NCI-H1105 treated with DMSO at 0.1 percent for 48 hours (cell line): ENCODE measurements around the gene NR6A1.

ENCODE experiments used
- DNase-seq: peaks from one replicate; lab custom pipeline; 2025; lab: John Stamatoyannopoulos, UW

The NR6A1 gene

GRCh38 chr9:124526174-124526573 is 244.9 kb downstream of the NR6A1 start:
- no peak for DNase-seq

DNA sequence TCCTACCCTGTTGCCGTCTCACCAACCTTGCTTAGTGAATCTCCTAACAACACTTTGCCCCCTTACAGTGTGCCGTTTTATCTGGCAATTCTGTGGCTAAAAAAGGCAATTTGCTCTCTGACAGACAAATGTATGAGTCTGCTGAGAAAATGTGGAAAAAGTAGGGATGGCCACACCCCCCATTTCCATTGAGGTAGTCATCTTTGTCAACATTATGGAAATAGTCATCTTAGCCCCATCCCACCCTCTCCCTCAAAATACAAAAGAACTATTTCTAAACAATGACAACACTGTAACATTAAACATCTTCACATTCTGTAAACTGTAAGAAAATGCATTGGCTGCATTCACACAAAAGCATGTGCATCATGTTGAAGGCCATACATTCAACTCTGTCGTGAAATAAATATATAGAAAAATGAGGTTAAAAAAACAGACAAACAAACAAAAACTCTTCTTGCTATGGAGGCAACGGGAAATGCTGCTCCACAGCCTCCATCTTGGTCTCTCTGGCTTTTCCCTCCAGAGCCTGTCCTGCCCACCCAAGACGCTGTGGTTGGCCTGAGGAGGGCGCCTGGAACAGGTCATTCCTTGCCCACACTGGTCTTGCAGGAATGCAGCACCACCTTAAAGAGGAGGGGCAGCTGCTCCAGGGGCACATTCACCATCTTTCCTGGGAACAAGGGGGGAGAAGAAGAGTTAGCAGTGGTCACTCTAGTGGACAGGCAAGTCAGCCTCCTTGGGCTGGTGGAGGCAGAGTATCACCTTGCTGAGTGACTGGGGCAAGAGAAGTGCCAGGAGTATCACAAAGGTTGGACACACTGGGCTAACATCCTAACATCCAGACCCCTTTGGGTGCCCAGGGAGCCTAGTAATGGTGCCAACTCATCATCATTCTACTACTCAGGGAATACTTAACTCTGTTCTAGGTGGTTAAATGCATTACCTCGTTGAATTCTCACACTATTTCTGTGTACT is 248.7 kb downstream of the NR6A1 start:
- no peak for DNase-seq

DNA sequence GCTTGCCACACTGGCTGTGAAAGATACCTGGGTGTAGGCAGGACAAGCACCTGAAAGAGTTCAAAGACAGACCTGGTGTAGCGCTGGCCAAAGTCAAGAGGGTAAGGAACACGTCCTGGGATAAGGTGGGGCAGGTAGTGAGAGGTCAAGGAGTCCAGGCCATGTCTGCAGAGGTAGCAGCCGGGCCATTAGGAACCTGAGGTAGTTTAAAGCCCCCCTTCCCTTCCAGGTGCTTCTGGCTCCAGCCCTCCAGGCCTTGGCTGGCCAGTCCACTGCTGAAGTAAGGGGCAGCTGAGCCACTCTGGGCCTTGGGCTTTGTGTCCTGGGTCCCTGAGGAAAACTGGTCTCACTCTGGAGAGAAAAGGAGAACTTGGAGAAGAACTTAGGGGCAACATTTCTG is 250.0 kb downstream of the NR6A1 start:
- DNase-seq: no peak

DNA sequence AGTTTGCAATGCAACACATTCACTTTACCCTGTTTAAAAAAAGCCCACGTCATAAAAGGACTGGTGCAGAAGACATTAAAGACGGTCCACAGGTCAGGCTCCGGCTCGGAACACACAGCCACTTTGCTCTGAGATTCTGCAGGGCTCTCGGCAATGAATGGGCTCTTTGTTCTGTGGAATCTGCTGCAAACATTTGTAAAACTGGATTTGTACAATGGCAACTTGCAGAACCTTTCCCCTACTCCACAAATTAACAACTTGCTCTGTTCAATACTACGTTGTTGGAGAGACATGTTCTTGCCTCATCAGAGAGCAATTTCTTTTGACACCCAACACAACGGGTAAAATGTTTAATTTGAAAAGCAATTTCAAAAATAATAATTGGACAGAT is 250.9 kb downstream of the NR6A1 start:
- DNase-seq: no peak

DNA sequence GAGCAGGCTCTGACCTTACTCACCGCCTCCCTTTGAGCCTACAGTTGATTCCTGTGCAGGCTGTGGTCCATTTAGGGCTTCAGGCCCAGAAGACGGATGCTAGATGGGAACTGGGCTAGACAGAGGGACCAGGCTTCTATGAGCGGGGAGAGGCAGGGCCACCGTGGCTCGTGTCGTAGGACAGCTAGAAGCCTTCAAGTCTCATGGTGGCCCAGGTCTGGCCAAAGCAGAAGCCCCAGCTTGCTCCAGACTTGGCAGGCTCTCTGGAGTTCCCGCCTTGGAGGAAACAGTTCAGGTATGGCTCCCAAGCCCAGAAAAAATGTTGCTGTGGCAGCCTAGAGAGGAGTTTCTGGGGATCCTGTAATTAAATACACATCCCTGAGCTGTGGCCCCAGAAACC is 253.0 kb downstream of the NR6A1 start:
- no peak for DNase-seq

GRCh38 chr9:124517600-124517999 is 253.5 kb downstream of the NR6A1 start:
- DNase-seq: no peak

DNA sequence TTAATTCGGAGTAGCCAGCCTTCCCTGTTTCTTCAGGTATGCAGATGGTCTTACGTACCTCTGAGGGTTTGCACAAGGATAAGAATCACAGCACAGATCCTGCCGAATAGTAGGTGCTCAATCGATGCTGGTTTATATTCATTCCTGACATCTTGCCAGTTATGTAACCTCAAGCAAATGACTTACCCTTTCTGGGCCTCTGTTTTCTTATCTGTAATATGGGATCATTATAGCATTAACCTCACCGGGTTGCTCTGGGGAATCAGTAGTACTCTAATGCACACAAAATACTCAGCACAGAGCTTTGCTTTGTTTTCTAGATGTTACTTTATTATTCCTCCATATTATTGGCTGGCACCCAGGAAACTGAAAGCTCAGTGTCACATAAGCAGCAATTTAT is 256.2 kb downstream of the NR6A1 start:
- no peak for DNase-seq

GRCh38 chr9:124514125-124514524 is 257.0 kb downstream of the NR6A1 start:
- DNase-seq: no peak

DNA sequence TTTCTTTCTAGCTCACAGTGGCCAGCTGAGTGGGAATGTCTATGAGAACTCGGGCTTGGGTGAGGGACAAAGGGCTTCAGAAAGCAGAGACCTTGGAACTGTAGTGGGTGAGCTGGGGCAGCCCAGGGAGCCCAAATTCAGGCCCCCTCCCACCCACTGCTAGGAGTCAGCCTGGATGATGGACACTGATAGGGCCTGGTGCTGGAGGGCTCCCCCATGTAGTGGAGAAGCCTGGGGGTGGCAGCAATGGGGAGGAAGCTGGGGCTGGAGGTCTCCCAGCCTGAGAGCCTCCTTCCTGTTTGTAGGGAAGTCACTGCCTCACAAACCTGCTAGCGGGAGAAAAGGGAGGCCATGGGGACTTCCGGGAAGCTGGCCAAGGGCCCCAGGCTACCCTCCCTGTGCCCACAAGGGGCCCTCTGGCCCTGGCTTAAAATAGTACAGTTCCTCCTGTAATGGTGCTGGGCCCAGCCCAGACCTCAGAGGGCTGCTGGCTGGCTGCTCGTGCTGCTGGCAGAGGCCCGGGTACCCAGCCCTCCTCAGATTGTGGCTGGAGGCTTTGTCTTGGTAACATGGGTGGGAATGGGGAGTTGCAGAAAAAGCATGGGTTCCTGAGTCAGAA is 257.6 kb downstream of the NR6A1 start:
- no peak for DNase-seq

GRCh38 chr9:124512806-124513204 is 258.3 kb downstream of the NR6A1 start:
- no peak for DNase-seq

- no peak for DNase-seq
Observed at GRCh38 chr9:124511891-124512805, 259.0 kb downstream of the NR6A1 start.

GRCh38 chr9:124511426-124511840 is 259.7 kb downstream of the NR6A1 start:
- no peak for DNase-seq

- no peak for DNase-seq
Observed at GRCh38 chr9:124510650-124511425, 260.3 kb downstream of the NR6A1 start.

DNA sequence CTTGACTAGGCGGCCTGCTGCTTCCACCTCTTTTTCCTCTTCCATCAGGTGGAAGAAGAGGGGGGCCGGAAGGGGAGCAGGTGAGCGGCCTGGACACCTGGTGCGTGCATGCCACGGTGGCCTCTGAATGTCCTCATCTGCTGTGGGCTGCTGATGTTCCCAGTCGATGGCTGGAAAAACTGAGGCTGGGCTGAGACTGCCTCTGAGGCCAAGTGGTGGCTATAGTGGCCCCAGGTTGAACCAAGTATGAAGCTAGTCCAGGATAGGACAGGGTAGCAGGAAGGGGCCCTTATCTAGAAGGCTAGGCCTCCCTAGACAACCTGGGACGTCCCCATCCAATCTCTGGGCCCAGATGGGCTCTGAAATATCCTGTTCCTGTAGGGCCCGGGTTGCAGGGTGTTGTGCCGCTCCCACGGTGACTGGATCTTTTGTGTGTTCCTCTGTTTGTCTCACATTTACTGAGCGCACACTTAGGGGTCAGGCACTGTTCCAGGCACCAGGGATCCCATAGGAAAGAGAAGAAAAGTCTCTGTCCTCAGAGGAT is 263.2 kb downstream of the NR6A1 start:
- DNase-seq: no peak

DNA sequence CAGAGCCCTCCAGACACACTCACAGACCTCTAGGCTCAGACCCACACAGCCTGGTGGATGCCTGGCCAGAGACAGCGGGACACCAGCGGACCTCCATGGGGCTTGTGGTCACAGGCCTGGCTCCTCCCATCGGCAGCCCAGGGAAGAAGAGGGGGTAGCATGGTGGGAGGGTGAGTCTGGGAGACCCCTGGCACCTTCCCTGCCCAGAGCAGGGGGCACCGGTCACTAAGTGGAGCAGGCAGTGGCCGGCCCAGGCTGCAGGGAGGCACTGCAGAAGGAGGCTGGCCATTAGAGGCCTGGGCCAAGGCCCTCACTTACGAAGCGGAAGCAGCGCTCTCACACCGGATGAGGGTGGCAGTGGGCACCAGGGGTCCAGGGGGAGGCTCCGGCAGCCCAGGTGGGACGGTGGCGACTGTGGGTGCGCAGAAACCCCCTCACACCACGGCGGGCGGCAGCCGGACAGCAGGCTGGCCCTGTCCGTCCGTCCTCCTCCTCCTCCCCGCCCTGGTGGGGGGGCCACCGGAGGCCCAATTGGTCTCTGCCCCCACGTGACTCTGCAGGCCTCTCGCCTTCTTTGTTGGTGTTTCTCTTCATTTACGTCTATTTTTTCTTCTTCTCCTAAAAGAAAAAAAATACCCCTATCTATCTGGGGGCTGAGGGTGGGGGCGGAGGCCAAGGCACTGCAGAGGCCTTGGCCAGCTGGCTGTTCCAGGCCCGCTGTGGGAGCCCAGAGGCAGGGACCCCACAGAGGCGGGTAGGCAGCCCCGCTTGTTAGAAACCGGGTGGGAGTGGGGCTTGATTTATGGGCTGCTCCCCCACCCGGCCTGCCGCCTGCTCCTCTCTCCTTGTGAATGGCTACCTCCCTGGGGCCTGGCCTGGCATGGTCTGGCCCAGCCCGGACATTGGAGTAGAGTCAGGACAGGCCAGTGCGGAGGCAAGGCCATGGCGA is 263.9 kb downstream of the NR6A1 start, which contains the start of gene NR5A1:
NR5A1 (minus strand) TSS at position 469 of the 949 bp plus-strand sequence. CDS start 4,004 bp downstream, outside the sequence.
- DNase-seq: no peak

GRCh38 chr9:124506433-124506832 is 264.7 kb downstream of the NR6A1 start:
- no peak for DNase-seq

GRCh38 chr9:124505901-124506346 is 265.2 kb downstream of the NR6A1 start:
- DNase-seq: no peak

GRCh38 chr9:124505006-124505900 is 265.9 kb downstream of the NR6A1 start:
- no peak for DNase-seq

DNA sequence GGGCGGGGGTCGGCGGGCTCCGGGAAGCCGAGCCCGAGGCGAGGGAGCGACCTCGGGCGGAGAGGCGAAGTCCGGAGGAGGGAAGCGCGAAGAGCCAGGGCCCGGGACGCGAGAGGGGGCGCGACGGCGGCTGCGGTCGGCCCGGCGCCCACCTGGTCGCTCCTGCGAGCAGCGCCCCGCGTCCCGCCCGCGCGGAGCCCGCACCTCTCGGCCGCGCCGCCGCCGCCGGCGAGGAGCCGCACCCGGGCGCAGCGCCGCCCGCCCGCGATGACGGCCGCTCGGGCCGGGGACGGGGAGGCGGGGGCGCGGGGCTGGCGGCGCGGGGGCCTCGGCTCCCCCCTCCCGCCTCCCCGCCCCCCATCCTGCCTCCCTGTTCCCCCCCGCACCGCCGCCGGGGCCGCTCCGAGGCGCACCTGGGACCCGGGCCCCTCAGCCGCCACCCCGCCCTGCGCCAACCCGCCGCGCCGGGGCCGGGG is 266.5 kb downstream of the NR6A1 start:
- no peak for DNase-seq
